Measurements from ENCODE around the gene GLP1R.

GLP1R gene

DNA sequence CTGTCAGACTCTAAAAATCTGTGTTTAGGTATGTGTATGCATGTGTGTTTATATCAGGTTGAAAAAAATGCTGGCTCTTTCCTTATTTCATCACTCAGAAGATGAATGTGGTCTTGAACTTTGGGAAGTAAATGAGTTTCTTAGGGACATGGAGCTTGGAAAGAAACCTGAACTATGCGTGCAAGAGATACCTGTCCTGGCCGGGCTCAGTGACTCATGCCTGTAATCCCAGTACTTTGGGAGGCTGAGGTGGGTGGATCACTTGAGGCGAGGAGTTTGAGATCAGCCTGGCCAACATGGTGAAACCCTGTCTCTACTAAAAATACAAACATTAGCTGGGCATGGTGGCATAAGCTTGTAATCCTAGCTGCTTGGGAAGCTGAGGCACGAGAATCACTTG, 4.4 kb upstream of the GLP1R start:
- DNase-seq (ENCODE audit: low read depth) = no peak

- DNase-seq (ENCODE audit: low read depth) = no peak
Observed at GRCh38 chr6:39047434-39048327, 900 bp upstream of the GLP1R start.

DNA sequence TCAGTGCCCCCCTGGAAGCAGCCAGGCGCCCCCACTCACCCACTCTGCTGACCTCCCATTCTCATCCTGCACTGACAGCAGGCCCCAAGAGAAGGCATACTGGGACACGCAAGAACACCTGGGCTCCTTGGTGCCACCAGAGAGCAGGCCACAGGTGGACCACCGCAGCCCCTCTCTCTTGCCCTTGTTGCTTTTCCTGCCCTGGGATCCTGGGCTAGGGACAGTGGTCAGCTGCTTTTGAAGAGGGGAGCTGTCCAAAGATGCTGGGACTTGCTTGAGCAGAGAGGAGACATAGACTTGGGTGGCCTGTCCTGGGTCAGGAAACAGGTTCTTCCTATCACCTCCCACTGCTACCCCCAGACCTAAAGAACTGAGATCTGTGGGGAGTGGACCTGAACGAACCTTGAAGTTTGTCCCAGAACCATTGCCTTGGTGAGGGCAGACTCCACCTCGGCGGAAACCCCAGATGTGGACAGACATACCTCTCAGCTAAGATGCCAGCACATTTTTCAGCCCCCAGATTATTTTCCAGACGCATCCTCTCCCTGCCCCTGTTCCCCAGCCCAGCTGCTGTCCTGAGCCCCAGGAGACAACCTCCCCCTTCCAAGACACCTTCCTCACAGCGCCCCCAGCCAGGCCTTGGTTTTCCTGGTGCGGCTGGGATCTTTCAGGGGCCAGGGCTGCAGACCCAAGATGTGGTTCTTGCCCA, 1.1 kb downstream of the GLP1R start:
- DNase-seq (ENCODE audit: low read depth) = no peak

GRCh38 chr6:39050453-39051112, 2.0 kb downstream of the GLP1R start:
- DNase-seq (ENCODE audit: low read depth) = no peak

DNA sequence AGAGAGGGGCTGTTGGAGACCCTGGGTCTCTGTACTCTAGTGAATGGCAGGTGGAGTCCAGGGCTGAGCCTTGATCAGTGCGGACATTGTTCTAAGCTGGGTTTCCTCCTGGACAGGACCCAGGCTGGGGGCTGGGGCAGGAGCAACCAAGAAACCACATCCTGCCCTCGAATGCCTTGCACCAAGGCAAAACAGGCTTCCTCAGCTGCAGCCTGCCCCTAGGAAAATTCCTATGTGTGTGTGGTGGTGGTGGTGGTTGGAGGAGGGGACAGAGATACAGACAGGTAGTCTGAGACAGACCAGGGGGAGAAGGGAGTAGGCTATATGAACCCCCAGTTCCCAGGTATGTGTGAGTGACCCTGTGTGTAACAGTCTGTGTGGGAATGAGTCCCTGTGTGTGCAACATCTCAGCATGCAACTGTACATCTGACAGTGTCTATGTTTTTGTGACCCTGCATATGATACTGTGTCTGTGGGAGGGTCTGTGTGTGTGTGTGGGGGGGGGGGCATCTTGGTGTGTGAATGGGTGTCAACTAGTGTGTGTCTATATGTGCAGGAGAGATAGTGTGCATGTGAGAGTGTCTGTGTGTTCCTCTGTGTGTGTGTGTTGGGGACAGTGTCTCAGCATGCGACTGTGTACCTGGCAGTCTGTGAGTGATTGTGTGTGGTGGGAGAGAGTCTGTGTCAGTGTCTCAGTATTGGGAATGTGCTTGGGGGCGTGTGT, 3.0 kb downstream of the GLP1R start:
- DNase-seq (ENCODE audit: low read depth) = no peak

GRCh38 chr6:39053016-39053624, 4.5 kb downstream of the GLP1R start:
- DNase-seq (ENCODE audit: low read depth) = no peak

GRCh38 chr6:39053854-39054576, 5.4 kb downstream of the GLP1R start:
- no peak for DNase-seq (ENCODE audit: low read depth)

GRCh38 chr6:39054577-39055142, 6.1 kb downstream of the GLP1R start:
- no peak for DNase-seq (ENCODE audit: low read depth)

DNA sequence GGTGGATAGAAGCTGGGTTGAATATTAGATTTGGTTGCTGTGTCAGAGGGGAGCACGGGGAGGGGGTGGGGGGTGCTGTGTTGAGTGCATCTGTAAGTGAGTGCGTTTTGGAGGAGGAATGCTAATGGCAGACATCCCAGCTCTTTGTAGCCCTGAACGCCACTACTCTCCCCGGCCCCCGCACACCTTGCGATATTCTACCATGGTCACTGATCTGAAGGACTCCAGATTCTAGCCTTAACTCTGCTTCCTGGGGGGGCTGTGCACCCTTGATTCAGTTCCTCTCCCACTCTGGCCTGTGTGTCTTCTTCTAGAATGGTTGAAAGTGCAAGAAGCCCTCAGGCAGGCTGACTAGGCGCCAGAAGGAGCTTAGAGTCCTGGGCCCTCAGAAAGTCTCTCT, 7.1 kb downstream of the GLP1R start:
- DNase-seq (ENCODE audit: low read depth) = no peak

GRCh38 chr6:39056191-39056590, 7.6 kb downstream of the GLP1R start:
- no peak for DNase-seq (ENCODE audit: low read depth)

DNA sequence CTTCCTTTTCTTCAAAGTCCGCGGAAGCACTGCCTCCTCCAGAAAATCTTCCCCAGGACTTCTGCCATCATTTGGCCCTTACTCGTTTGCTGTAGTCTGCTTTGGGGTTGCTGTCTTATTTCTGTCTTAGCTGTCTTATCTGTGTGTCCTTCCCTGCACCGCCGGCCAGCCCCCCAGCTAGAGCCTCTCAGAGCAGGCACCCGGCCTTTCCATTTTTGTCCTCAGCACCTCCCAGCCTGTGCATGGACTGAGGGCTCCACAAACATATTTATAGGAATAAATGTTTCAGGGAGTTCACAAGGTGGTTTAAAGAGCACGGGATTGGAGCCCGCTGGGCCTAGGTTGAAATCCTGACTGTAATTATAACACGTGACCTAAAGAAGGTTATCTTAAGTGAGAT, 8.1 kb downstream of the GLP1R start:
- DNase-seq (ENCODE audit: low read depth) = no peak

GRCh38 chr6:39057251-39058155, 8.9 kb downstream of the GLP1R start:
- no peak for DNase-seq (ENCODE audit: low read depth)

GRCh38 chr6:39058471-39059147, 10.0 kb downstream of the GLP1R start:
- DNase-seq (ENCODE audit: low read depth) = no peak

DNA sequence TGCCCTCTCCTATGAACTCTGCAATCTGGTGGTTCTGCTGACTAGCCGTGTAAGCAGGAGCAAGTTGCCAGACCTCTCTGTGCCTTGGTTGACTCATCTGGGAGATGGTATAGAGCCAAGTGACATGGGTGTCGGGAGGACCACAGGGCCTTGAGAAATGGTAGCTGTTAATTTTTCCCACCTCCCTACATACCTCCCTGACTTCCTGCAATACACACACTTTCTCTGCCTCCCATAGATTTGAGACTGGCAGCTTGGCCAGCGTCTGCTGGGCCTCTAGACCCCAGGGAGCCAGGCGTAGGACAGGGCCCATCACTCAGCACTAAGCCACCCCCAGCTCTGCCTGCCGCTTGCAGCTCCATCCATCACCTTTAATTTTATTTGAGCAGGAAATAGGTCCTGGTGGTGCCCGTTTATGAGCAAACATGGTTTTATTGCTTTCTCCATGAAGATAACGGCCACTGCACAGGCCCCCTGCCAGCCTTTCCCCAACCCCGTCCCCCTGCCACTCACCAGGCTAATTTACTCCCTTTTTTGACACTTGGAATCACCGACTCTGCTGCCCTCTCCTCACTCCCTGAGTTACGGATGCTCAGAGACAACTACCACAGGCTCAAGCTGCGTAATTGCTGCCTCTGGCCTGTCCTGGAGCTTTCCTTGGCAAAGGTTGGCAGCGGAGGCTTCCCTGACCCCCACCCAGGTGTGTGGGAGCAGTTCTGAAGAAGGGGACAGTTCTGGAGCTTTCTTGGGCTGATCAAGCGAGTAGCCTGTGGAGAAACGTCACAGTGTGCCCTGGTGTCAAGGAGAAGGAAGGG, 11.1 kb downstream of the GLP1R start:
- no peak for DNase-seq (ENCODE audit: low read depth)

- no peak for DNase-seq (ENCODE audit: low read depth)
Observed at GRCh38 chr6:39060467-39061160, 12.0 kb downstream of the GLP1R start.

- no peak for DNase-seq (ENCODE audit: low read depth)
Observed at GRCh38 chr6:39061182-39061581, 12.6 kb downstream of the GLP1R start.

DNA sequence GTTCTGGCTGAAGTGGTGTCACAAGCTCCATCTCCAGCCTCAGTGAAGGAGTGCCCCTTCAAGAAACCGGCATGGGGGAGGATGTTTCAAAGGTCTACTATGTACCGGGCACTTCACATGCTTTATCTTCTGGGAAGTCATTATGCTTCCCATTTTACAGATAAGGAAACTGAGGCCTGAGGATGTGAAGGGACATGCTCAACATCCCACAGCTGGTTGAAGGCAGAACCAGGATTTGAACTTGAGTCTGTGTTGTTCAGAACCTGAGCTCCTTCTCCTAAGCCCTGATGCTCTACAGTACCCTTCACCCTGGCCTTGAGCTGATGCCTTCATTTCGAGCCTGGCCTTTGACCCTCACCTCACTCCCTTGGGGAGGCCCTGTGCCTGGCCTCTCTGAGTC, 13.0 kb downstream of the GLP1R start:
- no peak for DNase-seq (ENCODE audit: low read depth)

All from stimulated activated CD8-positive, alpha-beta memory T cell treated with anti-CD3 and anti-CD28 coated beads, Interleukin-4, amount 100 ng/mL, for 24 hours (primary cell).